MCF 10A (cell line): ENCODE measurements around the gene OMA1. TPM values are rescaled to one million over a fixed set of nuclear protein-coding genes. Genes with fewer than 3 reads are reported as not detected.
"Not testable (repeated sequence)": the region's sequence is repeated elsewhere in the genome, so short reads cannot be mapped to it uniquely, and the experiment has no call there.

ENCODE experiments used
- BruUV-seq: library from RNA; stranded (reverse); fragments of 400-500 nt; replicated peaks from 2 replicates; lab custom pipeline; 2021; lab: Mats Ljungman, UMichigan
- CTCF ChIA-PET: fragments of 300-600 bp; sonication (Branson Sonifier 250); formaldehyde crosslinking; extraction: SDS; loops from one replicate; lab custom pipeline; 2021; ENCODE audit warnings: antibody characterized with exemption, inconsistent platforms; lab: Yijun Ruan, JAX
- POLR2A ChIA-PET: fragments of 300-600, 350-650 bp; sonication (Branson Sonifier 250); formaldehyde crosslinking; extraction: SDS; loops from one replicate; lab custom pipeline; 2020; ENCODE audit warnings: antibody characterized with exemption, inconsistent platforms; lab: Yijun Ruan, JAX
- DNase-seq: peaks from one replicate; pipeline ENCODE4 v3.0.0-alpha.2; 2018; ENCODE audit not compliant: unreplicated experiment
- H3K27ac Mint-ChIP-seq: one replicate; pipeline ENCODE4 v1.8.0; 2022; ENCODE audit warnings: mild to moderate bottlenecking, low read depth, mixed read lengths; ENCODE audit not compliant: unreplicated experiment
- H3K27me3 Mint-ChIP-seq: one replicate; pipeline ENCODE4 v1.8.0; 2022; ENCODE audit warnings: mixed read lengths; ENCODE audit not compliant: insufficient read depth, unreplicated experiment
- H3K36me3 Mint-ChIP-seq: one replicate; pipeline ENCODE4 v1.8.0; 2022; ENCODE audit warnings: mild to moderate bottlenecking, moderate library complexity, mixed read lengths; ENCODE audit not compliant: insufficient read depth, unreplicated experiment
- H3K4me1 Mint-ChIP-seq: one replicate; pipeline ENCODE4 v1.8.0; 2022; ENCODE audit warnings: mixed read lengths; ENCODE audit not compliant: insufficient read depth, unreplicated experiment
- H3K4me3 Mint-ChIP-seq: one replicate; pipeline ENCODE4 v1.8.0; 2022; ENCODE audit warnings: mild to moderate bottlenecking, moderate library complexity, mixed read lengths; ENCODE audit not compliant: unreplicated experiment
- H3K9me3 Mint-ChIP-seq: one replicate; pipeline ENCODE4 v1.8.0; 2022; ENCODE audit warnings: mixed read lengths; ENCODE audit not compliant: unreplicated experiment
- CTCF ChIP-seq: fragments of 200-600 bp; IDR thresholded peaks from one replicate; pipeline ENCODE4 v1.8.0; 2022; ENCODE audit warnings: antibody characterized with exemption, mild to moderate bottlenecking; ENCODE audit not compliant: unreplicated experiment
- intact Hi-C: fragments of 100-400 bp; cut with micrococcal nuclease; formaldehyde crosslinking; loops from 2 replicates; pipeline ENCODE4 v1.14.1; 2022
- total RNA-seq: library from RNA; stranded (reverse); gene quantifications from 2 replicates; pipeline ENCODE4 v1.2.3, GENCODE V29; 2022

The OMA1 gene
- total RNA-seq, 1 experiment from 2014 or later = 15.7 TPM

GRCh38 chr1:58568271-58568860 lies 21.8 kb upstream of the OMA1 start:
- no peak for DNase-seq
- Mint-ChIP-seq H3K4me1 (peaks cover 20% of the 10 kb centered on the region), H3K9me3 (no peaks in the 10 kb centered on the region), H3K27ac (no peak overlapping the region), H3K4me3 (no peak overlapping the region), H3K27me3 (no peaks in the 10 kb centered on the region), H3K36me3 (peaks cover 6% of the 10 kb centered on the region)
- ChIA-PET POLR2A (interaction anchor here (0.9 to 2.2 kb wide), 5 partner anchors 16 to 50 kb away, joined by 3 to 7 read pairs (median 4); partner anchors contain the start of gene OMA1), CTCF (interaction anchor here (0.5 to 1.9 kb wide), 8 partner anchors 17 to 1860 kb away, joined by 3 to 8 read pairs (median 3); no protein-coding TSS in a partner anchor)
- BruUV-seq = no TSS peak
- intact Hi-C loops = no loop called here
- no peak for TF ChIP-seq CTCF

GRCh38 chr1:58566339-58566738 lies 19.8 kb upstream of the OMA1 start:
- no peaks in the 10 kb centered on the region for H3K9me3 Mint-ChIP-seq
- peaks cover 9% of the 10 kb centered on the region for H3K4me1 Mint-ChIP-seq
- no peak for TF ChIP-seq CTCF
- no peaks in the 10 kb centered on the region for H3K27me3 Mint-ChIP-seq
- peaks cover 6% of the 10 kb centered on the region for H3K36me3 Mint-ChIP-seq
- no peak overlapping the region for H3K27ac Mint-ChIP-seq
- ChIA-PET POLR2A (interaction anchor here (1.7 kb wide), 1 partner anchor 52 kb away, joined by 3 read pairs; no protein-coding TSS in a partner anchor), CTCF (interaction anchor here (0.5 to 1.4 kb wide), 2 partner anchors 19 to 137 kb away, joined by 4 read pairs; no protein-coding TSS in a partner anchor)
- no peak for DNase-seq
- intact Hi-C loops = no loop called here
- H3K4me3 Mint-ChIP-seq = no peak overlapping the region
- BruUV-seq = no TSS peak

- H3K36me3 Mint-ChIP-seq, BruUV-seq, H3K27ac Mint-ChIP-seq, DNase-seq, H3K27me3 Mint-ChIP-seq, H3K9me3 Mint-ChIP-seq, H3K4me3 Mint-ChIP-seq, H3K4me1 Mint-ChIP-seq, intact Hi-C loops: not testable (repeated sequence)
- ChIA-PET POLR2A (interaction anchor here (0.5 to 3.3 kb wide), 2 partner anchors 8 to 48 kb away, joined by 3 to 17 read pairs; no protein-coding TSS in a partner anchor), CTCF (interaction anchor here (1.1 kb wide), 1 partner anchor 17 kb away, joined by 3 read pairs; the partner anchor contains the start of gene OMA1)
These were observed 17.2 kb upstream of the OMA1 start for GRCh38 chr1:58563715-58564114.

- CTCF ChIA-PET = interaction anchor here (0.7 to 1.5 kb wide), 5 partner anchors 11 to 92 kb away, joined by 3 to 6 read pairs (median 4); no protein-coding TSS in a partner anchor
- intact Hi-C loops = no loop called here
- no peak for TF ChIP-seq CTCF
- no peak for DNase-seq
- H3K4me3 Mint-ChIP-seq = no peak overlapping the region
- no peaks in the 10 kb centered on the region for H3K27me3 Mint-ChIP-seq
- POLR2A ChIA-PET = interaction anchor here (0.7 to 3.3 kb wide), 4 partner anchors 11 to 853 kb away, joined by 3 to 17 read pairs (median 6); no protein-coding TSS in a partner anchor
- peaks cover 6% of the 10 kb centered on the region for H3K36me3 Mint-ChIP-seq
- no peaks in the 10 kb centered on the region for H3K4me1 Mint-ChIP-seq
- BruUV-seq = no TSS peak
- no peaks in the 10 kb centered on the region for H3K9me3 Mint-ChIP-seq
- no peak overlapping the region for H3K27ac Mint-ChIP-seq
These were observed 15.1 kb upstream of the OMA1 start for GRCh38 chr1:58561633-58562032.
